IMR-90 (cell line): ENCODE data around the gene FOSL2.

Source experiments
- BHLHE40 ChIP-seq: fragments of 150-350 bp; IDR thresholded peaks from 2 replicates; pipeline ENCODE4 v1.6.1; 2016; ENCODE audit warnings: mild to moderate bottlenecking, low read depth, low read length
- CEBPB ChIP-seq: IDR thresholded peaks from 2 replicates; pipeline ENCODE4 v1.6.1; 2012; ENCODE audit warnings: low read depth, low read length, improper control_type of control experiment
- CTCF ChIP-seq: conservative IDR thresholded peaks from 2 replicates; pipeline ENCODE4 v1.5.1; 2012; ENCODE audit warnings: mild to moderate bottlenecking, low read depth, low read length, improper control_type of control experiment
- ELK1 ChIP-seq: fragments of 150-350 bp; IDR thresholded peaks from 2 replicates; pipeline ENCODE4 v1.6.1; 2016; ENCODE audit warnings: low read depth, mild to moderate bottlenecking, low read length, moderate library complexity, borderline replicate concordance
- FOS ChIP-seq: fragments of 150-350 bp; IDR thresholded peaks from 2 replicates; pipeline ENCODE4 v1.6.1; 2016; ENCODE audit warnings: low read depth, low read length
- MAFK ChIP-seq: IDR thresholded peaks from 2 replicates; pipeline ENCODE4 v1.6.1; 2012; ENCODE audit warnings: low read depth, low read length, improper control_type of control experiment
- MXI1 ChIP-seq: IDR thresholded peaks from 2 replicates; pipeline ENCODE4 v1.6.1; 2012; ENCODE audit warnings: low read depth, mild to moderate bottlenecking, low read length, moderate library complexity, borderline replicate concordance
- POLR2A ChIP-seq: IDR thresholded peaks from 2 replicates; pipeline ENCODE4 v1.6.1; 2012; ENCODE audit warnings: mild to moderate bottlenecking, low read depth, low read length
- RAD21 ChIP-seq: IDR thresholded peaks from 2 replicates; pipeline ENCODE4 v1.6.1; 2012; ENCODE audit warnings: low read length, improper control_type of control experiment
- RCOR1 ChIP-seq: IDR thresholded peaks from 2 replicates; pipeline ENCODE4 v1.6.1; 2012; ENCODE audit warnings: mild to moderate bottlenecking, low read length, improper control_type of control experiment; ENCODE audit not compliant: insufficient replicate concordance
- RFX5 ChIP-seq: IDR thresholded peaks from 2 replicates; pipeline ENCODE4 v1.8.0; 2012; ENCODE audit warnings: low read depth, mild to moderate bottlenecking, low read length, moderate library complexity

GRCh38 chr2:28408764-28409599 lies 16.3 kb downstream of the FOSL2 start:
- no peak for TF ChIP-seq CTCF
- TF ChIP-seq POLR2A = no peak
- no peak for TF ChIP-seq FOS
- no peak for TF ChIP-seq ELK1
- no peak for TF ChIP-seq MAFK
- TF ChIP-seq RAD21 = no peak
- no peak for TF ChIP-seq BHLHE40
- no peak for TF ChIP-seq RCOR1
- no peak for TF ChIP-seq CEBPB
- no peak for TF ChIP-seq RFX5
- no peak for TF ChIP-seq MXI1
